Neural progenitor cell (in vitro differentiated cells): ENCODE results near the gene INO80. TPM values are rescaled to one million over a fixed set of nuclear protein-coding genes. Genes with fewer than 3 reads are reported as not detected.

ENCODE experiments used
- DNase-seq: peaks from one replicate; pipeline ENCODE4 v3.0.0-alpha.2; 2016; ENCODE audit warnings: low spot score
- H2AFZ ChIP-seq: fragments of 200-600 bp; sonication (generic); replicated peaks from 2 replicates; pipeline ENCODE4 v1.6.1; 2016; ENCODE audit warnings: antibody characterized with exemption
- H3F3A ChIP-seq: fragments of 200-600 bp; sonication (generic); 2 replicates; pipeline ENCODE4 v1.6.1; 2016; ENCODE audit warnings: antibody characterized with exemption, low read depth
- H3K27ac ChIP-seq: fragments of 200-600 bp; sonication (generic); 2 replicates; pipeline ENCODE4 v1.5.1; 2016; ENCODE audit warnings: mild to moderate bottlenecking
- H3K27me3 ChIP-seq: fragments of 200-600 bp; sonication (generic); 2 replicates; pipeline ENCODE4 v1.6.1; 2016; ENCODE audit warnings: mild to moderate bottlenecking, moderate library complexity
- H3K36me3 ChIP-seq: fragments of 200-600 bp; sonication (generic); 2 replicates; pipeline ENCODE4 v1.5.1; 2016
- H3K4me1 ChIP-seq: fragments of 200-600 bp; sonication (generic); 2 replicates; pipeline ENCODE4 v1.6.1; 2016; ENCODE audit warnings: mixed run types
- H3K4me2 ChIP-seq: fragments of 200-600 bp; sonication (generic); 2 replicates; pipeline ENCODE4 v1.6.1; 2016
- H3K4me3 ChIP-seq: fragments of 200-600 bp; sonication (generic); 2 replicates; pipeline ENCODE4 v1.5.1; 2016
- H3K79me2 ChIP-seq: fragments of 200-600 bp; sonication (generic); 2 replicates; pipeline ENCODE4 v1.6.1; 2016; ENCODE audit warnings: low read depth
- H3K9ac ChIP-seq: fragments of 200-600 bp; sonication (generic); 2 replicates; pipeline ENCODE4 v1.6.1; 2016
- H3K9me3 ChIP-seq: fragments of 200-600 bp; sonication (generic); 2 replicates; pipeline ENCODE4 v1.5.1; 2016; ENCODE audit warnings: low read depth
- H4K20me1 ChIP-seq: fragments of 200-600 bp; sonication (generic); 2 replicates; pipeline ENCODE4 v1.6.1; 2016; ENCODE audit warnings: low read depth
- H3K27ac Mint-ChIP-seq: 3 replicates; pipeline ENCODE4 v1.8.0; 2021; ENCODE audit warnings: mixed read lengths
- H3K27me3 Mint-ChIP-seq: 2 replicates; pipeline ENCODE4 v1.8.0; 2022; ENCODE audit warnings: low read depth, mild to moderate bottlenecking, inconsistent platforms, moderate library complexity, mixed read lengths; ENCODE audit not compliant: insufficient read depth
- H3K36me3 Mint-ChIP-seq: 3 replicates; pipeline ENCODE4 v1.8.0; 2021; ENCODE audit warnings: mixed read lengths
- H3K4me1 Mint-ChIP-seq: 3 replicates; pipeline ENCODE4 v1.8.0; 2021; ENCODE audit warnings: mixed read lengths
- H3K4me3 Mint-ChIP-seq: 3 replicates; pipeline ENCODE4 v1.8.0; 2021; ENCODE audit warnings: mild to moderate bottlenecking, moderate library complexity, mixed read lengths
- H3K9me3 Mint-ChIP-seq: 3 replicates; pipeline ENCODE4 v1.8.0; 2020; ENCODE audit warnings: mixed read lengths
- EZH2 ChIP-seq: fragments of 200-600 bp; sonication (generic); IDR thresholded peaks from 2 replicates; pipeline ENCODE4 v1.6.1; 2017; ENCODE audit warnings: antibody characterized with exemption, mild to moderate bottlenecking, moderate library complexity
- EZH2phosphoT487 ChIP-seq: fragments of 200-600 bp; sonication (generic); IDR thresholded peaks from 2 replicates; pipeline ENCODE4 v1.6.1; 2017; ENCODE audit warnings: antibody characterized with exemption
- total RNA-seq: library from RNA; depleted of rRNA; stranded (reverse); fragments of >200 nt; gene quantifications from 2 replicates; pipeline ENCODE4 v1.2.3, GENCODE V29; 2015; ENCODE audit warnings: low replicate concordance
- TF ChIP-seq, protein P1 (sequence below): fragments of 200-600 bp; sonication (generic); IDR thresholded peaks from 2 replicates; pipeline ENCODE4 v1.5.1; 2017; ENCODE audit warnings: antibody characterized with exemption, mild to moderate bottlenecking

The INO80 gene
- total RNA-seq, 1 donor from 2014 or later: 25.4 TPM

DNA sequence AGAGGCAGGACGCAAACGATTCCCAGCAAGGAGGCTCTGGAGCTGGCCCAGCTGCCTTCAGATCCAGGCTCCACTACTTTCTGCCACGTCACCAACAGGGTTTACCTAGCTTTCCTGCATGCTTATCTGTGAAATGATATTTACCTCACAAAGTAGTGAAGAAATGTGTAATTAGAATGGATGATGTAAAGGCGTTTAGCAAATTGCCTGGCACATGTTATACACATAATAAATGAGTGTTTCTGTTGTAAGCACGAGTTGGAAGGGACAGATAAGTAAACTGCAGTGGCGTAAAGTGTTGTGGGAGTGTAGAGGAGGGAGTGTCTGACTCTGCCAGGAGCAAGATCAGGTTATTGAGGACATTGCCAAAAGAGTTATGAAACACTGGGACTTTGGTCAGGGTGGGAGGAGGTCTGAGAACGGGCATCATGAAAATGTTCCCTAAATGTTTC is 166.3 kb downstream of the INO80 start:
- H2AFZ ChIP-seq: no peak overlapping the region
- no peak for DNase-seq
- no peak overlapping the region for H3K27ac Mint-ChIP-seq

DNA sequence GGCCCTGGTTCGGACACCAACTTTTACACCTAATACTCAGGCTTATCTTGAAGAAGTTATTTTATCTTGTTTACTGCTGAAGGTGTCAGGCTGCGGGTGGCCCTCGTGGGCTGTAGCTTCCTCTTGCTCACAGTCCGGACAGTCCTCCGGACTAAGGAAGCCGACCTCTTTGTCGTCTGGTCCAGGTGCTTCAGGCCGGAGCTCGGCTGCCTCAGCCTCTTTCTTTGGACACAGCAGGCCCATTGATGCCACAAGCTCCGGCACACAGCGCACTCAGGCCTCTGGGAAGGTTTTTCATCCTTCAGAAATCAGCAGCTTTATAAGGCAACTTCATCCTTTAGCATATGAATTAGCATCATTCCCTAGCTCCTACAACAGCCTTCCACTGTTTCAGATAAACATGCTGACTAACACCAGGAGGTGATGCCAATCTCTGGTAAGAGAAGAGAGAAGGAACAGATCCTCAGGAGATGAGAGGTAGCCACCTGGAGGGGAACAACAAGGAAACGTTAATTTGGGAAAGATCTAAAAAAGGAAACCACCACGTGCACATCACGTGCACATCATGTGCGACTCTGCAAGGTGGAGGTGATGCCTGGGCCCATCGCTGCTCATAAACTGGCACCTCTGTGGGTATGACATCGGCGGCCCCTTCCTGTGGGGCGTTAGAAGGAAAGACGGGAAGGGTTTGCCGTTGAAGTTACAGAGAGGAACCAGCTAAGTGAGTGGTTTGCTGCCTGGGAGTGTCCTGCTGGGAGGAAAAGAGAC is 167.2 kb downstream of the INO80 start:
- Histone ChIP-seq H3K36me3 (no peaks in the 10 kb centered on the region), H3K4me2 (no peak overlapping the region), H3K4me3 (no peak overlapping the region), H3F3A (peaks cover 13% of the 10 kb centered on the region), H3K9me3 (no peaks in the 10 kb centered on the region), H3K27me3 (peaks cover 20% of the 10 kb centered on the region), H3K4me1 (peaks cover 4% of the 10 kb centered on the region), H4K20me1 (no peaks in the 10 kb centered on the region), H2AFZ (no peak overlapping the region), H3K27ac (no peak overlapping the region), H3K79me2 (no peaks in the 10 kb centered on the region), H3K9ac (no peak overlapping the region)
- Mint-ChIP-seq H3K27ac (no peak overlapping the region), H3K9me3 (no peaks in the 10 kb centered on the region), H3K4me3 (no peak overlapping the region), H3K4me1 (peaks cover 3% of the 10 kb centered on the region), H3K27me3 (peaks cover 22% of the 10 kb centered on the region), H3K36me3 (no peaks in the 10 kb centered on the region)
- DNase-seq: no peak
- TF ChIP-seq EZH2: no peak
- TF ChIP-seq, protein P1, sequence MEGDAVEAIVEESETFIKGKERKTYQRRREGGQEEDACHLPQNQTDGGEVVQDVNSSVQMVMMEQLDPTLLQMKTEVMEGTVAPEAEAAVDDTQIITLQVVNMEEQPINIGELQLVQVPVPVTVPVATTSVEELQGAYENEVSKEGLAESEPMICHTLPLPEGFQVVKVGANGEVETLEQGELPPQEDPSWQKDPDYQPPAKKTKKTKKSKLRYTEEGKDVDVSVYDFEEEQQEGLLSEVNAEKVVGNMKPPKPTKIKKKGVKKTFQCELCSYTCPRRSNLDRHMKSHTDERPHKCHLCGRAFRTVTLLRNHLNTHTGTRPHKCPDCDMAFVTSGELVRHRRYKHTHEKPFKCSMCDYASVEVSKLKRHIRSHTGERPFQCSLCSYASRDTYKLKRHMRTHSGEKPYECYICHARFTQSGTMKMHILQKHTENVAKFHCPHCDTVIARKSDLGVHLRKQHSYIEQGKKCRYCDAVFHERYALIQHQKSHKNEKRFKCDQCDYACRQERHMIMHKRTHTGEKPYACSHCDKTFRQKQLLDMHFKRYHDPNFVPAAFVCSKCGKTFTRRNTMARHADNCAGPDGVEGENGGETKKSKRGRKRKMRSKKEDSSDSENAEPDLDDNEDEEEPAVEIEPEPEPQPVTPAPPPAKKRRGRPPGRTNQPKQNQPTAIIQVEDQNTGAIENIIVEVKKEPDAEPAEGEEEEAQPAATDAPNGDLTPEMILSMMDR: no peak
- TF ChIP-seq EZH2phosphoT487: no peak

More for the DNA sequence above, 166.3 kb downstream of the INO80 start:
- H3K9ac ChIP-seq: no peak overlapping the region
- Mint-ChIP-seq H3K27me3 (peaks cover 22% of the 10 kb centered on the region), H3K9me3 (no peaks in the 10 kb centered on the region), H3K36me3 (no peaks in the 10 kb centered on the region), H3K4me3 (no peak overlapping the region), H3K4me1 (peaks cover 10% of the 10 kb centered on the region)
- TF ChIP-seq EZH2: no peak
- TF ChIP-seq EZH2phosphoT487: no peak
- peaks cover 20% of the 10 kb centered on the region for H3K27me3 ChIP-seq
- H3K79me2 ChIP-seq: no peaks in the 10 kb centered on the region
- no peaks in the 10 kb centered on the region for H4K20me1 ChIP-seq
- no peaks in the 10 kb centered on the region for H3K9me3 ChIP-seq
- H3K36me3 ChIP-seq: no peaks in the 10 kb centered on the region
- no peak overlapping the region for H3K4me2 ChIP-seq
- H3K27ac ChIP-seq: no peak overlapping the region
- H3K4me1 ChIP-seq: peaks cover 4% of the 10 kb centered on the region
- peaks cover 13% of the 10 kb centered on the region for H3F3A ChIP-seq
- H3K4me3 ChIP-seq: no peak overlapping the region

DNA sequence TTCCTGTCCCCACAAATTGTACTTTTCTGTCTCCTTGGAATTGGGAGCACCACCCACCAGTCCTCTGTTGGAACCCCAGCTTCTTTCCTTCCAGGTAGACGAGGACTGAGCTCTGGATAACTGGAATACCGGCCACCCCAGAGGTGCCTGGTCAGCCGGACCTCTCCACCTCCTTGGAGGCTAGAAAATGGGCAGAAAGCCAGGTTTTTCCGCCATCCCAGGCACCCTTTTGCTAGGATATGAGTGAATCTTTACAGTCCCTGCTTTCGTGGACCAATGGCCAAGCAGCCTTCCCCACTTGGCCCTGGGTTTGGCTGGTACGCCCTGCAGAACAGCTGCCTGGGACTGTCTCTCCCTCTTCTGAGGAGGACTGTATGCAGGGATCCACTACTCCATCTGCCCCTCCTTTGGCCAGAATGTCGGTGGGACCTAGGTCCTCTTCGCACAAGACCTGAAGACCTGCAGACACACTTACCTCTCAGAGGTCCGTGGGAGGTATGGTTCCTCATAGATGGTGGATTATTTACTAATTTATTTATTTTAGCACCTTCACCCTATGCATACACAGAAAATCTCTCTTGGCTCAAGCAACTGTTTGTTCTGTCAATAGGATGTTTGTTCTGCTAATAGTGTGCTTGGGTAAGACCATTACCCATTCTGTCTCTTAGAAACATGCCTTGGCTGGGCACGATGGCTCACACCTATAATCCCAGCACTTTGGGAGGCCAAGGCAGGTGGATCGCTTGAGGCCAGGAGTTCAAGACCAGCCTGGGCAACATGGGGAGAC is 171.4 kb downstream of the INO80 start:
- DNase-seq: no peak
- peaks cover 23% of the 10 kb centered on the region for H3K27me3 Mint-ChIP-seq
- H3K4me1 Mint-ChIP-seq: peaks cover 23% of the 10 kb centered on the region
- H3K27me3 ChIP-seq: peaks cover 43% of the 10 kb centered on the region
- H3K9me3 ChIP-seq: no peaks in the 10 kb centered on the region
- H3K36me3 ChIP-seq: no peaks in the 10 kb centered on the region
- no peak overlapping the region for H3K27ac ChIP-seq
- H4K20me1 ChIP-seq: no peaks in the 10 kb centered on the region
- H3K4me2 ChIP-seq: no peak overlapping the region
- H3K79me2 ChIP-seq: no peaks in the 10 kb centered on the region
- H3F3A ChIP-seq: peaks cover 23% of the 10 kb centered on the region
- no peak overlapping the region for H3K27ac Mint-ChIP-seq
- peaks cover 13% of the 10 kb centered on the region for H3K4me1 ChIP-seq
- no peak overlapping the region for H3K4me3 ChIP-seq
- no peak overlapping the region for H3K4me3 Mint-ChIP-seq
- TF ChIP-seq EZH2phosphoT487 (no peak), EZH2 (no peak)
- TF ChIP-seq, protein P1: no peak
- no peak overlapping the region for H3K9ac ChIP-seq
- H3K36me3 Mint-ChIP-seq: no peaks in the 10 kb centered on the region
- no peak overlapping the region for H2AFZ ChIP-seq
- H3K9me3 Mint-ChIP-seq: no peaks in the 10 kb centered on the region
